ENCODE data around the gene AUNIP. TPM values are rescaled to one million over a fixed set of nuclear protein-coding genes. Genes with fewer than 3 reads are reported as not detected.
A peak's percentile ranks its signal among the peaks of the same experiment; 100 is the strongest.

AUNIP gene
- under 1 TPM; 0.16 to 0.50 (median 0.20) TPM for total RNA-seq
- total RNA-seq (2013): 0.25 TPM

GRCh38 chr1:25858906-25859789 is at the start of gene AUNIP:
AUNIP (minus strand) TSS chr1:25859457; CDS start chr1:25859357, 100 bp downstream.
- TF ChIP-seq CTCF (IDR thresholded peaks at IDR 0.05): no peak
- intact Hi-C loops (cut with micrococcal nuclease): no loop called here
- whole genome bisulfite sequencing (ENCODE audit: insufficient coverage): 2% methylated on average over 77 of the region's 77 CpGs
- H3K4me3 ChIP-seq (ENCODE audit: low read length): peak within 1 kb of the TSS; percentile 69
- Mint-ChIP-seq H3K27me3 (ENCODE audit: low read depth in 2 of 2) (no peaks in the 10 kb centered on the region), H3K9me3 (no peaks in the 10 kb centered on the region), H3K36me3 (no peaks in the 10 kb centered on the region), H3K4me1 (peaks cover 21 to 27% of the 10 kb centered on the region in 2 donors), H3K4me3 (peak within 1 kb of the TSS; percentile 94), H3K27ac (peak within 1 kb of the TSS; percentile 90 to 91)
- H3K27ac ChIP-seq (ENCODE audit: low read length): peak within 1 kb of the TSS; percentile 85
- no peaks in the 10 kb centered on the region for H3K9me3 ChIP-seq (ENCODE audit: control insufficient read depth, insufficient read depth, low read length)
- H3K27me3 ChIP-seq (ENCODE audit: control insufficient read depth, insufficient read depth, low read length): no peaks in the 10 kb centered on the region
- peaks cover 31% of the 10 kb centered on the region for H3K4me1 ChIP-seq (ENCODE audit: control insufficient read depth, insufficient read depth, low read length)
- peak; percentile 98 to 99 (median 98) for ATAC-seq
- no peaks in the 10 kb centered on the region for H3K36me3 ChIP-seq (ENCODE audit: control insufficient read depth, insufficient read depth, low read length)
- peak; percentile 87 to 96 for DNase-seq

GRCh38 chr1:25909040-25909439 is 49.8 kb upstream of the AUNIP start:
- no peaks in the 10 kb centered on the region for H3K36me3 ChIP-seq (ENCODE audit: control insufficient read depth, insufficient read depth, low read length)
- no peak overlapping the region for H3K27ac Mint-ChIP-seq
- intact Hi-C loops (cut with micrococcal nuclease): no loop called here
- DNase-seq (no peak), ATAC-seq (no peak)
- peaks cover 17 to 23% of the 10 kb centered on the region in 2 donors for H3K4me1 Mint-ChIP-seq
- peaks cover 7% of the 10 kb centered on the region for H3K4me1 ChIP-seq (ENCODE audit: control insufficient read depth, insufficient read depth, low read length)
- peak overlapping the region; percentile 4 for H3K4me3 Mint-ChIP-seq
- H3K27ac ChIP-seq (ENCODE audit: low read length): no peak overlapping the region
- no peaks in the 10 kb centered on the region for H3K9me3 ChIP-seq (ENCODE audit: control insufficient read depth, insufficient read depth, low read length)
- no peak overlapping the region for H3K4me3 ChIP-seq (ENCODE audit: low read length)
- 79% methylated on average over 10 of the region's 10 CpGs for WGBS (ENCODE audit: insufficient coverage)
- H3K36me3 Mint-ChIP-seq: no peaks in the 10 kb centered on the region
- TF ChIP-seq CTCF (IDR thresholded peaks at IDR 0.05): no peak
- H3K27me3 Mint-ChIP-seq (ENCODE audit: low read depth in 2 of 2): no peaks in the 10 kb centered on the region
- H3K27me3 ChIP-seq (ENCODE audit: control insufficient read depth, insufficient read depth, low read length): no peaks in the 10 kb centered on the region
- no peaks in the 10 kb centered on the region for H3K9me3 Mint-ChIP-seq

- DNase-seq (no peak), ATAC-seq (no peak)
- Mint-ChIP-seq H3K4me1 (peaks cover 17 to 23% of the 10 kb centered on the region in 2 donors), H3K4me3 (no peak overlapping the region), H3K27me3 (ENCODE audit: low read depth in 2 of 2) (no peaks in the 10 kb centered on the region), H3K9me3 (no peaks in the 10 kb centered on the region), H3K27ac (no peak overlapping the region), H3K36me3 (no peaks in the 10 kb centered on the region)
- 100% methylated on average over 1 of the region's 1 CpG for WGBS (ENCODE audit: insufficient coverage)
- Histone ChIP-seq H3K4me1 (ENCODE audit: control insufficient read depth, insufficient read depth, low read length) (peaks cover 7% of the 10 kb centered on the region), H3K27ac (ENCODE audit: low read length) (no peak overlapping the region), H3K36me3 (ENCODE audit: control insufficient read depth, insufficient read depth, low read length) (no peaks in the 10 kb centered on the region), H3K9me3 (ENCODE audit: control insufficient read depth, insufficient read depth, low read length) (no peaks in the 10 kb centered on the region), H3K27me3 (ENCODE audit: control insufficient read depth, insufficient read depth, low read length) (no peaks in the 10 kb centered on the region), H3K4me3 (ENCODE audit: low read length) (no peak overlapping the region)
- no peak for TF ChIP-seq CTCF (IDR thresholded peaks at IDR 0.05)
- intact Hi-C loops (cut with micrococcal nuclease): no loop called here
Observed at GRCh38 chr1:25908161-25908560, 48.9 kb upstream of the AUNIP start.

Measured in natural killer cell (primary cell).